Thymus (tissue), 11 donors: Measurements from ENCODE around the gene ZNF732. TPM values are rescaled to one million over a fixed set of nuclear protein-coding genes. Genes with fewer than 3 reads are reported as not detected.
A peak's percentile ranks its signal among the peaks of the same experiment; 100 is the strongest.
"Not testable (repeated sequence)": the region's sequence is repeated elsewhere in the genome, so short reads cannot be mapped to it uniquely, and the experiment has no call there.

Source experiments
- DNase-seq, 9 donors: peaks; one replicate each; pipeline ENCODE4 v3.0.0-alpha.2; 2013; ENCODE audit warnings: low spot score in 9 of 9, low read depth in 6 of 9, missing footprints in 1 of 9
- H3K27ac ChIP-seq, 2 donors: one replicate each; pipeline ENCODE4 v1.5.1; 2013; ENCODE audit warnings: control low read depth in 1 of 2, low read depth in 1 of 2, low read length in 1 of 2, mild to moderate bottlenecking in 1 of 2, moderate library complexity in 1 of 2
- H3K27me3 ChIP-seq, 2 donors: one replicate each; pipeline ENCODE4 v1.5.1; 2013; ENCODE audit warnings: low read length in 1 of 2; ENCODE audit not compliant: control insufficient read depth in 2 of 2, insufficient read depth in 1 of 2
- H3K36me3 ChIP-seq, 2 donors: one replicate each; pipeline ENCODE4 v1.5.1; 2013; ENCODE audit warnings: low read length in 1 of 2, mild to moderate bottlenecking in 1 of 2, moderate library complexity in 1 of 2; ENCODE audit not compliant: control insufficient read depth in 2 of 2, insufficient read depth in 2 of 2
- H3K4me1 ChIP-seq, 2 donors: one replicate each; pipeline ENCODE4 v1.5.1; 2013; ENCODE audit warnings: low read length in 2 of 2; ENCODE audit not compliant: control insufficient read depth in 2 of 2, insufficient read depth in 2 of 2
- H3K4me3 ChIP-seq, 2 donors: one replicate each; pipeline ENCODE4 v1.5.1; 2013; ENCODE audit warnings: low read length in 2 of 2, control low read depth in 1 of 2, mild to moderate bottlenecking in 1 of 2
- H3K9me3 ChIP-seq, 2 donors: one replicate each; pipeline ENCODE4 v1.5.1; 2013; ENCODE audit warnings: low read length in 1 of 2, mild to moderate bottlenecking in 1 of 2; ENCODE audit not compliant: control insufficient read depth in 2 of 2, insufficient read depth in 1 of 2
- WGBS: extraction: QIAGEN DNeasy Blood & Tissue Kit; methylation state at CpG from one replicate; pipeline ENCODE4 v1.1.7; 2013; 5-methylcytosine and 5-hydroxymethylcytosine counted together
- polyA plus RNA-seq: library from polyadenylated mRNA; stranded (reverse); fragments of 200-250 nt; gene quantifications from one replicate; pipeline ENCODE4 v1.2.3, GENCODE V29; 2013
- total RNA-seq: library from RNA; stranded (reverse); fragments of 120-200 nt; gene quantifications from one replicate; pipeline ENCODE4 v1.2.4, GENCODE V29; 2013
- donor health status: healthy.

ZNF732 gene
- total and polyA plus RNA-seq, 2 donors: 0.09 to 0.42 TPM

GRCh38 chr4:273309-274017, 31.8 kb downstream of the ZNF732 start:
- no peak overlapping the region for H3K4me3 ChIP-seq
- no peak overlapping the region for H3K27ac ChIP-seq
- no peaks in the 10 kb centered on the region for H3K36me3 ChIP-seq
- no peak for DNase-seq
- 95% methylated on average over 5 of the region's 5 CpGs for WGBS
- no peaks in the 10 kb centered on the region for H3K27me3 ChIP-seq
- H3K9me3 ChIP-seq: peaks cover 3 to 6% of the 10 kb centered on the region in 2 donors
- no peaks in the 10 kb centered on the region for H3K4me1 ChIP-seq

- no peak for DNase-seq
- Histone ChIP-seq H3K4me3 (no peak overlapping the region), H3K4me1 (no peaks in the 10 kb centered on the region), H3K27ac (no peak overlapping the region), H3K36me3 (no peaks in the 10 kb centered on the region), H3K9me3 (peaks cover 3 to 5% of the 10 kb centered on the region in 2 donors), H3K27me3 (no peaks in the 10 kb centered on the region)
- 98% methylated on average over 3 of the region's 3 CpGs for WGBS
Observed at GRCh38 chr4:271492-272103, 33.7 kb downstream of the ZNF732 start.

- not testable (repeated sequence) for H3K27ac ChIP-seq, H3K4me1 ChIP-seq, H3K4me3 ChIP-seq, H3K27me3 ChIP-seq, H3K36me3 ChIP-seq, DNase-seq
- WGBS: 92% methylated on average over 11 of the region's 11 CpGs
- H3K9me3 ChIP-seq: peaks cover 0 to 23% of the 10 kb centered on the region in 2 donors
Observed at GRCh38 chr4:259240-259639, 46.0 kb downstream of the ZNF732 start.

- DNase-seq: no peak
- no peak overlapping the region for H3K4me3 ChIP-seq
- no peaks in the 10 kb centered on the region for H3K36me3 ChIP-seq
- H3K27ac ChIP-seq: no peak overlapping the region
- no peaks in the 10 kb centered on the region for H3K4me1 ChIP-seq
- no peaks in the 10 kb centered on the region for H3K27me3 ChIP-seq
- peaks cover 0 to 18% of the 10 kb centered on the region in 2 donors for H3K9me3 ChIP-seq
- 97% methylated on average over 13 of the region's 13 CpGs for WGBS
Observed at GRCh38 chr4:256492-256891, 48.8 kb downstream of the ZNF732 start.

- no peaks in the 10 kb centered on the region for H3K27me3 ChIP-seq
- WGBS: 93% methylated on average over 5 of the region's 5 CpGs
- DNase-seq: no peak
- no peaks in the 10 kb centered on the region for H3K4me1 ChIP-seq
- no peak overlapping the region for H3K4me3 ChIP-seq
- peaks cover 0 to 8% of the 10 kb centered on the region in 2 donors for H3K9me3 ChIP-seq
- no peaks in the 10 kb centered on the region for H3K36me3 ChIP-seq
- no peak overlapping the region for H3K27ac ChIP-seq
Observed at GRCh38 chr4:253936-254756, 51.1 kb downstream of the ZNF732 start.

- Histone ChIP-seq H3K27me3 (no peaks in the 10 kb centered on the region), H3K36me3 (no peaks in the 10 kb centered on the region), H3K27ac (no peak overlapping the region), H3K9me3 (peaks cover 0 to 7% of the 10 kb centered on the region in 2 donors), H3K4me1 (no peaks in the 10 kb centered on the region), H3K4me3 (no peak overlapping the region)
- WGBS: 98% methylated on average over 2 of the region's 2 CpGs
- no peak for DNase-seq
Observed at GRCh38 chr4:252065-252601, 53.1 kb downstream of the ZNF732 start.

- H3K36me3 ChIP-seq: no peaks in the 10 kb centered on the region
- no peaks in the 10 kb centered on the region for H3K4me1 ChIP-seq
- 51% methylated on average over 7 of the region's 7 CpGs for WGBS
- H3K27ac ChIP-seq: no peak overlapping the region
- DNase-seq: peak in 8 of 9 donors; percentile 4 to 64 (median 18)
- H3K27me3 ChIP-seq: no peaks in the 10 kb centered on the region
- no peak overlapping the region for H3K4me3 ChIP-seq
- H3K9me3 ChIP-seq: peaks cover 0 to 11% of the 10 kb centered on the region in 2 donors
Observed at GRCh38 chr4:244471-244870, 60.8 kb downstream of the ZNF732 start.

- H3K4me3 ChIP-seq: no peak overlapping the region
- H3K27ac ChIP-seq: no peak overlapping the region
- WGBS: 91% methylated on average over 5 of the region's 5 CpGs
- H3K9me3 ChIP-seq: peaks cover 0 to 11% of the 10 kb centered on the region in 2 donors
- no peaks in the 10 kb centered on the region for H3K27me3 ChIP-seq
- no peaks in the 10 kb centered on the region for H3K36me3 ChIP-seq
- H3K4me1 ChIP-seq: no peaks in the 10 kb centered on the region
- no peak for DNase-seq
Observed at GRCh38 chr4:243426-243825, 61.8 kb downstream of the ZNF732 start.
